Left forelimb (tissue), 1 donor: Measurements from ENCODE around the gene RPL41.
"Not testable (repeated sequence)": the region's sequence is repeated elsewhere in the genome, so short reads cannot be mapped to it uniquely, and the experiment has no call there.

Experiments used
- DNase-seq: peaks from one replicate; pipeline ENCODE4 v3.0.0-alpha.2; 2018; ENCODE audit warnings: low spot score

RPL41 gene

DNA sequence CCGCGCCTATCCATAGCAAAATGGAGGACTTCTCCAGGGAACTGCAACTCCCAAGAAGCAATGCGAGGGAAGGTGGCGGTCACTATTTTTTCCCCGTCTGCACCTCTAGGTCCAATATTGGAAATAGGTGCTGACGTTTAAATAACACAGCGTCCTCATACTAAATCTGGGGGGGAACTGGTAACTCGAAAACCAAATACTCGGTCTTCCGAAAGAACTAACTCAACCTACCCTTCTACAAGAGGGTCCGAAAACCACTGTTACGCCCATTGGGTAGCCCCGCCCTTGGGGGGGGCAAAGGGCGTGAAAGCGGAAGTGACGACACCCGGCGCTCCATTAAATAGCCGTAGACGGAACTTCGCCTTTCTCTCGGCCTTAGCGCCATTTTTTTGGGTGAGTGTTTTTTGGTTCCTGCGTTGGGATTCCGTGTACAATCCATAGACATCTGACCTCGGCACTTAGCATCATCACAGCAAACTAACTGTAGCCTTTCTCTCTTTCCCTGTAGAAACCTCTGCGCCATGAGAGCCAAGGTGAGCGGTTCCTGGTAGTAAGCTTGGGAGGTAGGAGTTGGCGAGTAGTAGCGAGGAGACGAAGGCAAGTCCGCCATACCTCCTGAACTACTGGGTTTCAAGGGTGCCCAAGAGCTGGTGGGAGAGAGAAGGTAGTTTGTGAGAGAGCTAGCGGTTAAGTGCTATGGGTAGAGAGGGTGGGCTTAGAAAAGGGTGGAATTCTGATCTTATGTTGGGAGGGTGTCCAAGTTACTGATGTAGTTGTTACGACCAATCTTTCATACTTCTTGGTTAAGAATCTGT is at the start of gene RPL41:
RPL41 (plus strand) TSS at position 367 of the 815 bp plus-strand sequence.
- DNase-seq: peak; percentile 98

DNA sequence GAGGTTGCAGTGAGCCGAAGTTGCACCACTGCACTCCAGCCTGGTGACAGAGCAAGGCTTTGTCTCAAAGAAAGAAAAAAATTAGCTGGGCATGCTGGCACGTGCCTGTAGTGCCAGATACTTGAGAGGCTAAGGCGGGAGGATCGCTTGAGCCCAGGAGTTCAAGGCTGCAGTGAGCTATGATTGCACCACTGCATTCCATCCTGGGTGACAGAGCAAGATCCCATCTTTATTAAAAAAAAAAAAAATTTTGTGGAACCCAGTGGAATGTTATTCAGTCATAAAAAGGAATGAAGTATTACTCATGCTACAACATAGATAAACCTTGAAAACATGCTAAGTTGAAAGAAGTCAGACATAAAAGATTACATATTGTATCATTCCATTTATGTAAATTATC is 44.8 kb upstream of the RPL41 start:
- no peak for DNase-seq

DNA sequence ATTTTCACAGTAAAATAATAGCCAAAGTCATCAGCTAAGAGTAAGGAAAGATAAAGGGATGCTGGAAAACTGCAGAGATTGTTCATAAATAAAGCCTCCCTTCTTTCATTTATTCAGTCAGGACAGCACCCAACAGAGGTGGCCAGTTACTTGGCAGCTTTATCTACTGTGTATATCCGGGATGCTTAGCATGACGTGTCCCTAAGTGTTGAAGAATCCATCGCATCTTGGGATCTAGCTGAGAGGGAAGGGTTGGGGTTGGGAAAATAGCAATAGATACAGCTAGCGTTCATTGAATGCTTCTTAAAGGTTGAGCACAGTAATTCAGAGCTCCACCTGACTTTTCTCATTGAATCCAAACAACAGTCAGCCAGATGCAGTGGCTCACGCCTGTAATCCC is 42.0 kb upstream of the RPL41 start:
- DNase-seq: no peak

GRCh38 chr12:56077966-56078365 is 38.5 kb upstream of the RPL41 start:
- DNase-seq: not testable (repeated sequence)

DNA sequence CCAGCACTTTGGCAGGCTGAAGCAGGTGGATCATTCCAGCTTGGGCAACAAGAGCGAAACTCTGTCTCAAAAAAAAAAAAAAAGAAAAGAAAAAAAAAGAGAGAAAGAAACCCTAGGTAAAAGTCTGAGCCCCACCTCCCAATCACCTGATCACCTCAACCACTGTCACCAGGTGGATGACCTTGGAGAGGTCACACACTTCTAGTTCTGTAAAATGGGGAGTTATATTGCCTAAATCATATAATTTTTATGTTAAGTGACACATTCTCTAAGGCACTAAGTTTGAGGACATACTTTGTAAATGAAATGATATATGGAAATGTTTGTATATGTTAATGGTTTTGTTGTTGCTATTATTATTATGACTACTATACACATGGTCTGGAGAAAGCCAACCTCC is 38.0 kb upstream of the RPL41 start:
- no peak for DNase-seq

- DNase-seq: peak; percentile 86
Measured at GRCh38 chr12:56078931-56079722, 37.3 kb upstream of the RPL41 start.

DNA sequence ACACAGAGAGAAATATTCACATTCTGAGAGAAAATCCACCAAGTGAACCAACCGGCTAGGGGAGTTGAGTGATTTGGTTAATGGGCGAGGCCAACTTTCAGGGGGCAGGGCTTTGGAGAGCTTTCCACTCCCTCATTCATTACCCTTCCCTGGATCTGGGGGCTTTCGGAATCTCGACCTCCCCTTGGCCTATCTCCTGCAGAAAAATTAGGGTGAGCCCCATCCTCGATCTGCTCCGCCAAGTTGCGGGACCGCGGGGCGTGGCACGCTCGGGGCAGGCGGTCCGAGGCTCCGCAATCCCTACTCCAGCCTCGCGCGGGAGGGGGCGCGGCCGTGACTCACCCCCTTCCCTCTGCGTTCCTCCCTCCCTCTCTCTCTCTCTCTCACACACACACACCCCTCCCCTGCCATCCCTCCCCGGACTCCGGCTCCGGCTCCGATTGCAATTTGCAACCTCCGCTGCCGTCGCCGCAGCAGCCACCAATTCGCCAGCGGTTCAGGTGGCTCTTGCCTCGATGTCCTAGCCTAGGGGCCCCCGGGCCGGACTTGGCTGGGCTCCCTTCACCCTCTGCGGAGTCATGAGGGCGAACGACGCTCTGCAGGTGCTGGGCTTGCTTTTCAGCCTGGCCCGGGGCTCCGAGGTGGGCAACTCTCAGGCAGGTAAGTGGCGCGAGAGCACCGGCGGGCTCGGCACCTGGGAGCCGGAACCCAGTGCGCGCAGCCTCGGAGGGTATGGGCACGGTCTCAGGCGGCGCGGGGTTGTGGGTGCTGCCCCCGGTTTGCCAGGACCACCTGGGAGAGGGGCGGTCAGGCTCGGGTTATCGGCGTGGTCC is 36.5 kb upstream of the RPL41 start, which contains the start of gene ERBB3:
ERBB3 (plus strand) TSS at position 443 of the 833 bp plus-strand sequence; CDS start at position 579, 136 bp downstream.
- peak; percentile 82 for DNase-seq

DNA sequence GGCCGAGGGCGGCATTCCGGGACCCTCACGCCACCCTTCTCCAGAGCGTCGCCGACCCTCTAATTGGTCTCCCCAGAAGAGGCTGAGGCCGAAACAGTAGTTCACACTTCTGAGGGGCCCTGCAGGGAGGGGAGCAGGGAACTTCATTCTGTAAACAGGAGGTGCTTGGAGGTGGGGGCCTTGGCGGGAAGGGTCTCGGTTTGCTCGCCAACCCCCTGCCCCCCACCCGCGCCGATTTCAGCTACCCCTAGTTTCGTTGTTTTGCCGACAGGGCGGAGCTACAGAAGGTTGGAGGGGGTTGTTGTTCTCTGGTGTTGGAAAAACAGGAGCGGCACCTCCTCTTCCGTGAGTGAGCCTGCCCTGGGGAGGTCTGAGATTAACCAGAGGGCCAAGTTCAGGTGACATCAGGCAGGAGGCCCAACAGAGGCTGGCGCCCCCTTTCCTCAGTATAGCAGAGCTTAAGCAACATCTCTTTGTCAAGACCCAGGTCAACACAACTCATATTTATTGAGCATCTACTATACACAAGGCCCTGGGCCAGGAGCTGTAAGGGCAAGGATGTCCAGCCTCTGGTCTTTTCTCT is 35.8 kb upstream of the RPL41 start:
- DNase-seq: no peak

DNA sequence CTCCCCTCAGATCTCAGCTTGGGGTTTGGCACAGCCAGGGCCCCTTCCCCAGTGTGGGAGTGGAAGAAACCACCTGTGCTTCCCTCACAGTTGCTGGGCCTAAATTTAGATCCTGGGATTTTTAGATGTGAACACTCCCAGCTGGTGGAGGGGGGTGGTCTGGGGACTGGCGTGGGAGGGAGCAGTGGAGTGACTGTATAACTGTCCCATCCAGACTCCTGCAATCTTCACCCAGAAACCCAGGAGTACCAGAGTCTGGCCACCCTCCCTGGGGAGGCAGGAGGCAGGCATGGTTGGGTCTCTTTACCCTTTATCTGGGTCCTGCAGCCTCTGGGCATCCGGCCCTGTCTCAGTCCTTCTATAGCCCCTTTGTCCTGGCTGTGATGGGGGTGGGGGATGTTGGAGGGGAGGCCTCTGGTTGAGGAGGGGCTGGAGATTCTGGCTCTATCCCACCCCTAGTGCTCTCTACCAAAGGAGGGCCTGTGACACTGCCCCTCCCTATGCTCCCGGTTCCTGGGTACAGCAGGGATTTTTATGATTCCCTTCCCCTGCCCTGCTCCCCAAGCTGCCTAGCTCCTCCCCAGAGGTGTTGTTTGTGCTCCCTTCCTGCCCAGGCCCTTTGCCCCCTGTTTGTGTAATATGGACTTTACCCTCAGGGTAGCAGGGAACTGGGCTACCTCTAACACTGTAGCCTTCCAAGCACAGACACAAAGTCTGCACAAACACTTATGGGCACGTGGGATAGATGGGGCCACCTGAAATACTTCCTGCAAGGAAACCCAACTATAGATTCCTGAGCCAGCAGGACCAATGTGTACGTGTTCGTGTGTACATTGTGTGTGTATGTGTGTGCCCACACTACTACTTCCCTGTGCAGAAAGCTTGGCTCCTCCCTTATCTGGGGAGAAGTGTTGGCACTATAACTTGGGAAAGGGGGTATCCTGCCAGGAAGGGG is 34.8 kb upstream of the RPL41 start:
- no peak for DNase-seq

DNA sequence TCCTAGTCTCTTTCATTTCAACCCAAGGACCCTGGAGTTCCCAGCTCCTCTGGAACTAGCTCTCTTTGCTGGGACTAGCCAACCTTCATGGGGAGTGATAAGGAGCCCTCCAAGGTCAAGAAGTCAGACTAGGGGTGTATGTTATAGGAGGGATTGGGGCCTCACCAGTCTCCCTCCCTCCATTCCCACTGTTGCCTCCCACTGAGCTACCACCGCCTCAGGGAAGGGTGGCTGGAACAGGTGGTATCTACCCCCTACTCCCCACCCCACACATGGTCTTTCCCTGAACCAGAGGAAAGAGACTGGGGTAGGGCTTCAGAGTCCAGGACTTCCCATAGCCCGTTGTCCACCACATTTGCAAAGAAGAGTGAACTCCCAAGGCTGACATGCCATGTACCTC is 34.1 kb upstream of the RPL41 start:
- no peak for DNase-seq

DNA sequence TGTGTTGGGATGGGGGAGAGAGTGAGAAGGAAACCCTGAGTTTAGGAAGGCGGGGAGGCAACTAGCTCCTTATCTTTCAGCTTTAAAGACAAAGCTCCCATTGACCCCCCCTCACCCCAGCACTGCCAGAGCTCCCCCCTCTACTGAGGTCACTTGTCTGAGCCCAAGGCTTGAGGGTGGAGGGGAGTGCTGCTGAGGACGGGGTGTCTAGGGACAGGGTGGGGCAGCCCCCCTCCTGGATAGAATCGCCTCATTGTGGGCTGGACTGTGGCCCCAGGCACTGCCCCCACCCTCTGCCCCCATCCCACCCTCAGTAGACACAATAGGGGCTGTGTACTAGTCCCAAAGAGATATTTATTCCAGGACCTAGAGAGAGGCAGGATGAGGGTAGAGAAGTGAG is 33.5 kb upstream of the RPL41 start:
- DNase-seq: no peak

DNA sequence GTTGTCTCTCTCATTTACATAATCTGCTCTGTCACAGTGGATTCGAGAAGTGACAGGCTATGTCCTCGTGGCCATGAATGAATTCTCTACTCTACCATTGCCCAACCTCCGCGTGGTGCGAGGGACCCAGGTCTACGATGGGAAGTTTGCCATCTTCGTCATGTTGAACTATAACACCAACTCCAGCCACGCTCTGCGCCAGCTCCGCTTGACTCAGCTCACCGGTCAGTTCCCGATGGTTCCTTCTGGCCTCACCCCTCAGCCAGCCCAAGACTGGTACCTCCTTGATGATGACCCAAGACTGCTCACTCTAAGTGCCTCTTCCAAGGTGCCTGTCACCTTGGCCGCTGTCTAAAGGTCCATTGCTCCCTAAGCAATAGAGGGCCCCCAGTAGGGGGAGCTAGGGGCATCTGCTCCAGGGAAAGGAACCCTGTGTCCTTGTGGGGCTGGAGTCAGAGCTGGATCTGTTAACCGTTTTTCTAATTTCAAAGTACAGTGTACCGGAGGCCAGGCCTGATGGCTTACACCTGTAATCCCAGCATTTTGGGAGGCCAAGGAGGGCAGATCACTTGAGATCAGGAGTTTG is 31.4 kb upstream of the RPL41 start:
- DNase-seq: no peak

- DNase-seq: no peak
Measured at GRCh38 chr12:56086096-56086495, 30.3 kb upstream of the RPL41 start.

DNA sequence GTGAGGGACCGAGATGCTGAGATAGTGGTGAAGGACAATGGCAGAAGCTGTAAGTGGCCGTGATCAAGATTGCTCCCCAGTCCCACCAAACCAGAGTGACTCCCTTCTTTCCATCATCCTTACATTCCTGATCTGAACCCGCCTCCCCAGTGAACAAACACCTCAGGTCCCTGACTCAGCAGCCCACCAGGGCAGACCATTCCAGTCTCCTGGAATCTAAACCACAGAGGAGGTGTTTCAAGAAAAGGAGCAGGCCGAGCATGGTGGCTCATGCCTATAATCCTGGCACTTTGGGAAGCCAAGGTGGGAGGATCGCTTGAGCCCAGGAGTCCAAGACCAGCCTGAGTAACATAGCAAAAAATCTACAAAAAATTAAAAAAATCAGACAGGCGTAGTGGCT is 29.8 kb upstream of the RPL41 start:
- DNase-seq: no peak

GRCh38 chr12:56087220-56087619 is 29.2 kb upstream of the RPL41 start:
- DNase-seq: no peak

- no peak for DNase-seq
Measured at GRCh38 chr12:56097738-56098137, 18.7 kb upstream of the RPL41 start.

DNA sequence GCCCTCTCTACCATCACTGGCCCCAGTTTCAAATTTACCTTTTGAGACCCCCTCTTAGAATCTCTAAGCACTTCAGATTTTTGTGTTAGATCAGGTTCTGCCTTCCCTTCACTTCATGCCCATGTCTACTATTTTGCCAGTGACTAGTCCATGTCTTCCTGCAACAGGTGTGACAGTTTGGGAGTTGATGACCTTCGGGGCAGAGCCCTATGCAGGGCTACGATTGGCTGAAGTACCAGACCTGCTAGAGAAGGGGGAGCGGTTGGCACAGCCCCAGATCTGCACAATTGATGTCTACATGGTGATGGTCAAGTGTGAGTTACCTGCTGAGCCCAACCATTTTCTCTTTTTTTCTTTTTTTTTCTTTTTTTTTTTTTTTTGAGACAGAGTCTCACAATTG is 17.8 kb upstream of the RPL41 start:
- DNase-seq: no peak

GRCh38 chr12:56099787-56100186 is 16.6 kb upstream of the RPL41 start:
- DNase-seq: no peak

DNA sequence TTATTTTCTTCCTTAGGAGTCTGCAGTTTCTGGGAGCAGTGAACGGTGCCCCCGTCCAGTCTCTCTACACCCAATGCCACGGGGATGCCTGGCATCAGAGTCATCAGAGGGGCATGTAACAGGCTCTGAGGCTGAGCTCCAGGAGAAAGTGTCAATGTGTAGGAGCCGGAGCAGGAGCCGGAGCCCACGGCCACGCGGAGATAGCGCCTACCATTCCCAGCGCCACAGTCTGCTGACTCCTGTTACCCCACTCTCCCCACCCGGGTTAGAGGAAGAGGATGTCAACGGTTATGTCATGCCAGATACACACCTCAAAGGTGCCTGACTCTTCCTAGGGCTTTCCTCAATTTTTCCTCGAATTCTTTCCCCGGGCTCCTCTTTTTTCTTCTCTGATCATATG is 15.4 kb upstream of the RPL41 start:
- DNase-seq: no peak

DNA sequence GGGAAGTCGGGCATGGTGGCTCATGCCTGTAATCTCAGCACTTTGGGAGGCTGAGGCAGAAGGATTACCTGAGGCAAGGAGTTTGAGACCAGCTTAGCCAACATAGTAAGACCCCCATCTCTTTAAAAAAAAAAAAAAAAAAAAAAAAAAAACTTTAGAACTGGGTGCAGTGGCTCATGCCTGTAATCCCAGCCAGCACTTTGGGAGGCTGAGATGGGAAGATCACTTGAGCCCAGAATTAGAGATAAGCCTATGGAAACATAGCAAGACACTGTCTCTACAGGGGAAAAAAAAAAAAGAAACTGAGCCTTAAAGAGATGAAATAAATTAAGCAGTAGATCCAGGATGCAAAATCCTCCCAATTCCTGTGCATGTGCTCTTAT is 13.8 kb upstream of the RPL41 start:
- no peak for DNase-seq
